NCI-H526 (cell line): ENCODE results near the gene FOSB.

Experiments used
- DNase-seq, 2 experiments: peaks; one replicate each; lab custom pipeline; 2025; lab: John Stamatoyannopoulos, UW

FOSB gene

DNA sequence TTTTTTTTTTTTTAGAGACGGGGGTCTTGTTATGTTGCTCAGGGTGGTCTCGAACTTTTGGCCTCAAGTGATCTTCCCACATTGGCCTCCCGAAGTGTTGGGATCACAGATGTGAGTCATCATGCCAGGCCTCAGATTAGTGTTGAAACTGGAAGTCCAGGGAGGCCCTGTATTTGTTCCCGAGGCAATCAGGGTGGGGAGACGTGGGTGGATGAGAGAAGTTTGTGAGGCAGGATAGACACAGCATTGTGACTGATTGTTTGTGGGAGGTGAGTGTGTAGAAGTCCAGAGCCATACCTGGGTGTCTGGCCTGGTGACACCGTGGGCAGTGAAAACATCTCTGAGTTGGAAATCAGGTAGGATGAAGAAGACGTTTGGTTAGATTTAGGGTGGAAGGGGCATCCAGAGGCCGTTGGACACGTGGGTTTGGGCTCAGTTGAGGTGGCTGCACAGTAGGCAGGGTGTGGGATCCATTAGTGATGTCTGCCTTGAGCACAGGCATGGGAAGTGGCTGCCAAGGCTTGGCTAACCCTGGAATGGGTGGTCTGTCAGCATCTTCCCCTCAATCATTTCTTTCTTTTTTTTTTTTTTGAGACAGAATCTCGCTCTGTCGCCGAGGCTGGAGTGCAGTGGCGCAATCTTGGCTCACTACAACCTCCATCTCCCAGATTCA is 16.6 kb downstream of the FOSB start:
- no peak for DNase-seq

DNA sequence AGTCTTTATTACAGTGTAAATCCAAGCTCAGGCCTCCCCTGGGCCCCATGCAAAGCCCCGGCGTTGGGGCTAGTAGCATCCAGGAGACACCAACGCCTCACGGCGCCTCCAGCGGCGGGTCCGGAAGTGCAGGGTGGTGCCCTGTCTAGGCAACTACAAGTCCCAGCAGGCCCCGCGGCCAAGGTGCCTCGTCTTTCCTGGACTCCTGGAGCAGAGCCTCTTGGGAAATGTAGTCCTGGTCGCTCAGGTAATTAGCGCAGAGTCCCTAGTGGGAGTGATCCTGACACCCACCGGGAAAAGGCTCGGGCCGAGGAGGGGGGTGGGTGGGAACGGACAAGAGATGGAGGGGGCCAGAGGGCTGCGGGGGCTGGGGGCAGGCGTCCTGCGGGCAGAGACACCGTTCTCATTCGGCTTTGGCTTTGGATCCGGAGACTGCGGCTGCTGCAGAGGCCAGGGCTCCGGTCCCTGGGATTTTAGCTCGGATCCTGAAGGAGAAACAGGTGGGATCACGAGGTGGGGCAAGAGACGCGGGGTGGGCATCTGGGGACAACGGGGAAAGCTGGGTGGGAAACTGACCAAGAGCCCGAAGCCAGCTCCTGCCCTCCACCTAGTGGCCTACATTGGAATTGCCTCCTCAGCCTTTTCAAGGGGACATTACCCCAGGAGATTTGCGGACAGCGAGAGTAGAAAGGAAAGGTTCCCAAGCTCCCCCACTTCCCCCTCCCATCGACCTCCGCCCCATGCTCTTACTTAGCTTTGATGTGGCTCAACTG is 17.7 kb downstream of the FOSB start:
- DNase-seq: peak; percentile 93 to 98

DNA sequence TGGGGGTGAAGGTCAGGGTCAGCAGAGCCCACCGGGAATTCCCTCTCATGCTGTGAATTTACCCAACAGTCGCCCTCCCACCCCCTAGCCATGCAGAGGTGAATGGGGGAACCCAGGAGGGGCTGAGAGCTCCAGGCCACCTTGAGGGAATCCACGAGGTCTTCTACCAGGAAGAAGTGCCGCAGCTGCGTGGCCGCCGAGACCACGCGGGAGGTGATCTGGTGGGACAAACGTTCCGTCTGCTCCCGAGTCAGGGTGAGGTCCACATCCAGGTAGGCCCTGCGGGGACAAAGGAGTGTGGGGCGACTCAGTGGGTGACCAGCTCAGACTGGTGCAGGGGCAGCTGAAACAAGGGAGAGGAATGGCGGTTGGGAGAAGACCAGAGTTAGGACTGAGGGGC is 20.9 kb downstream of the FOSB start:
- DNase-seq: no peak

DNA sequence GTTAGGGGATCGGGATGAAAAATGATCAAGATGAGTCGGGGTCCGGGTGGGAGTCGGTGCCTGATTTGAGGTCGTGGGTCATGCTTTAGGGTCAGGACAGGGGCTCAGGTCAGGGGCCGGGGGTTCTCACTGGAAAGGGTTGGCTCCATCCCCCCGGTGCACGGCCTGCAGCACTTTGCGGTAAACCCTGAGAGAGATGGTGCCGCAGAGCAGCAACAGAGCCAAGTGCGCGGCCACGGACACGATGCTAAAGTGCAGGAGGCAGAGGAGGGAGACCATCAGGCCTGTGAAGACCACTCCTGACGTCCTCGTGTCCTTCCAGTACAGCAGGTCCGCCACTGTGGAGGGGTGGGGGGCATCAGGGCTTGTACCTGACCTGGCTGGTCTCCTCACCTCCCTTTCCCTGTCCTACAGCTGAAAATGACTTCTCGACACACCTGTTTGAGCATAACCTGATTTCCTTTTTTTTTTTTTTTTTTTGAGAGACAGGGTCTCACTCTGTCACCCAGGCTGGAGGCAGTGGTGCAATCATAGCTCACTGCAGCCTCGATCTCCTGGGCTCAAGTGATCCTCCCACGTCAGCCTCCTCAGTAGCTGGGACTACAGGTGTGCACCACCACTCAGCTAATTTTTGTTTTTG is 21.5 kb downstream of the FOSB start:
- no peak for DNase-seq

DNA sequence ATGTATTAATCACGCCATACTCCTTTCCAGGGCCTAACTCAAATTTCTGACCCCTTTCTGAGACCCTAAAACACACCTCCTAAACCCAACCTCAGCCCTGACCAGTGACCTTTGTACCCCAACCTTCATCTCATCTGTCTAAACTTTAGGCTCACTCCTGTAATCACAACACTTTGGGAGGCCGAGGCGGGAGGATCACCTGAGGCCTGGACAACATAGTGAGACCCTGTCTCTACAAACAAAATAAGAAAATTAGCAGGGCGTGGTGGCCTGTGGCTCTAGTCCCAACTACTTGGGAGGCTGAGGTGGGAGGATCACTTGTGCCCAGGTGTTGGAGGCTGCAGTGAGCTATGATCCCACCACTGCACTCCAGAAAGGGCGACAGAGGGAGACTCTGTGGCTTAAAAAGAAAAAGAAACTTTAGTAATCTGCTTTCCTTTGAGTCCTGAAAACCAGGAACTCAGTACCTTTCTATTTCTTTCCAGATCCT is 24.4 kb downstream of the FOSB start:
- DNase-seq: no peak

DNA sequence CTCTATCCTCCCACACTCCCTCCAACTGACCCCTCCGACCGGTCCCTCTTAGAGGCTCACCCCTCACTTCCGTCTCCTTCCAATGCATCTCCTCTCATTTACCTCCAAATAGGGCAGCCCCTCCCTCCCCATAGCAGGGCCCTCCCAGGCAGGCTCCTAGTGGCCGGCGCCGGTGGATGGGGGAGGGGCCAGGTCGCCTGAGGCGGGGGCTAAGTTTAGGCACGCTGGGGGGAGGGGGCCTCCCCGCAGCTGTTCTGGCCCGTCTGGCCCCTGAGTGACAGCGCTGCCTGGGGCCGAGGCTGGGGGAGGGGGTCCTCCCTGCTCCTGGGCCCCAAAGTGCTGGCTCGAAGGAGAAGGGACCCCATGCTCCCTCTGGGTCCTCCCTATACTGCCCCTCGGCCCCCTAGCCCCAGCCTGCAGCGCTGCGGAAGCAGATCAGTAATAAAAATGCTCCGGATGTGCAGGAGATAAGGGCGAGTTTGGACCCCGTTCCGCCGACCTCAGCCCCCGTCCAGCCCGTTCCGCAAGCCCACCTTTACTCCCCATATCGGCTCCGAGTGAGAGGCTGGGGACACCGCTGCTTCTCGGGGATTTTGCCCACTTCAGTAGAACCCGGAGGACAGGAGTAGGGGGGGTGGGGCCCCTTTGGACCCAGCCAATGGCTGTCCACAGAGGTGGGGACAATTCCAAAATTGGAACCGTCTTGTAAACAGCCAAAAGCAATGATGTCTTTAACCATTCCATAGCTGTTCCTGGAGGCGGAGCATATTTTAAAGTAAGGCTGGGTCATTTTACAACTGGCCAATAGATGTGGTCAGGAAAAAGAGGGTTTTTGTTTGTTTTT is 25.1 kb downstream of the FOSB start:
- DNase-seq: no peak

- no peak for DNase-seq
Observed at GRCh38 chr19:45494261-45494916, 26.6 kb downstream of the FOSB start.

DNA sequence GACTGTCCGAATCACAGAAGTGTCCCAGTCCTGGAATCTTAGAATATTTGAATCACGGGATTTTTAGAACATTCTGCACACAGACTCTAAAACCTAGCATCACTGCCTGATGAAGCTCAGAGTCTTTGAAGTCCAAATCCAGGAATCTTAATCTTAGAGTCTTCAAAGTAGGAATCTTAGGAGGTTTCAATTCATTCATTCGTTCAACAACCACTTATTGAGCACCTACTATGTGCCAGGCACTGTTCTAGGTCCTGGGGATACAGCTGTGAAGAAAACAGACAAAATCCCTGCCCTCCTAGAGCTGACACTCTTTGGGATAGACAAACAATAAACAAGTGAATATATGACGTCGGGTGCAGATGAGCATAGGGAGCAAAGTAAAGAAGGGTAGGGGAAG is 27.4 kb downstream of the FOSB start:
- DNase-seq: no peak

DNA sequence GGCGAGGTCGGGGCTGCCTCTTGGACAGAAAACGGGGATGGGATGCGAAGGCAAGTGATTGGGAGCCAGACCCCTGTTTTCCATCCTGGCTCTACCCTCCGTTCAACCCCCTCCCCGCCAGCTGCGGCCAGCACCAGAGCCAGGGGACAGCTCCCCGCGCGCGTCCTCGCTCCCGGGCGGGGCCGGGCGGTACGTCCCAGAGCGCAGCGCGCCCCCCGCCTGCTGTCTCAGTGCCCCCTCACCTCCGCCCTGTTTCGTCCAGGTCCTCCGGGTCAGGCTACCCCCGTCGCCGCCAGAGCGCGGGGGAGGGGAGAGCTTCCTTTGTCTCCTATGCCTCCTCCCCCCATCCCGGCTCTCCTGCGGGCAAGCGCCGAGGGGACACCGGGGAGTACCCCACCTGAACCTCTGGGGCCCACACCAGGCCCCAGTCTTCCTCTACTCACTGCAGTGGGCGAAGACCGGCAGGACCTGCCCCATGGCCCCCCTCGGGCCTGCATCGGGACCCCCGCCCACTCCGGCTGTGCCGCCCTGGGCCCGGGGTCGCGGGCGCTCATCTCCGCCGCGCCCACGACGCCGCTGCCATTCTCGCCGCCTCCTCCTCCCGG is 28.7 kb downstream of the FOSB start:
- DNase-seq: peak; percentile 33 to 57

GRCh38 chr19:45497791-45498190 is 30.0 kb downstream of the FOSB start:
- DNase-seq: peak in 1 of 2 experiments; percentile 21

DNA sequence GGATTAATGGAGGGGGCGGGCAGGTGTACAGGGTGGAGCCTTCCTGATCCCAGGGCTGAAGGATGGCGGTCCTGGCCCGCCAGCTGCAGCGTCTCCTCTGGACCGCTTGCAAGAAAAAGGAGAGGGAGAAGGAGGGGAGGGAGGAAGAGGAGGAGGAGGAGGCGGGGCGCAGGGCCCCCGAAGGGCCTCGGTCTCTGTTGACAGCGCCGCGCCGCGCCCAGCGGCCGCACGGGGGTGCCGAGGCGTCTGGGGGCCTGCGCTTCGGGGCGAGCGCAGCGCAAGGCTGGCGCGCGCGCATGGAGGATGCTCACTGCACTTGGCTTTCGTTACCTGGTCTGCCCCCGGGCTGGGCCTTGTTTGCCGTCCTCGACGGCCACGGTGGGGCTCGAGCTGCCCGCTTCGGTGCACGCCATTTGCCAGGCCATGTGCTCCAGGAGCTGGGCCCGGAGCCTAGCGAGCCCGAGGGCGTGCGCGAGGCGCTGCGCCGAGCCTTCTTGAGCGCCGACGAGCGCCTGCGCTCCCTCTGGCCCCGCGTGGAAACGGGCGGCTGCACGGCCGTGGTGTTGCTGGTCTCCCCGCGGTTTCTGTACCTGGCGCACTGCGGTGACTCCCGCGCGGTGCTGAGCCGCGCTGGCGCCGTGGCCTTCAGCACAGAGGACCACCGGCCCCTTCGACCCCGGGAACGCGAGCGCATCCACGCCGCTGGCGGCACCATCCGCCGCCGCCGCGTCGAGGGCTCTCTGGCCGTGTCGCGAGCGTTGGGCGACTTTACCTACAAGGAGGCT is 30.8 kb downstream of the FOSB start, which contains the start of gene PPM1N:
PPM1N (plus strand) TSS at position 33 of the 785 bp plus-strand sequence; CDS start at position 63, 30 bp downstream.
- DNase-seq: peak in 1 of 2 experiments; percentile 49

DNA sequence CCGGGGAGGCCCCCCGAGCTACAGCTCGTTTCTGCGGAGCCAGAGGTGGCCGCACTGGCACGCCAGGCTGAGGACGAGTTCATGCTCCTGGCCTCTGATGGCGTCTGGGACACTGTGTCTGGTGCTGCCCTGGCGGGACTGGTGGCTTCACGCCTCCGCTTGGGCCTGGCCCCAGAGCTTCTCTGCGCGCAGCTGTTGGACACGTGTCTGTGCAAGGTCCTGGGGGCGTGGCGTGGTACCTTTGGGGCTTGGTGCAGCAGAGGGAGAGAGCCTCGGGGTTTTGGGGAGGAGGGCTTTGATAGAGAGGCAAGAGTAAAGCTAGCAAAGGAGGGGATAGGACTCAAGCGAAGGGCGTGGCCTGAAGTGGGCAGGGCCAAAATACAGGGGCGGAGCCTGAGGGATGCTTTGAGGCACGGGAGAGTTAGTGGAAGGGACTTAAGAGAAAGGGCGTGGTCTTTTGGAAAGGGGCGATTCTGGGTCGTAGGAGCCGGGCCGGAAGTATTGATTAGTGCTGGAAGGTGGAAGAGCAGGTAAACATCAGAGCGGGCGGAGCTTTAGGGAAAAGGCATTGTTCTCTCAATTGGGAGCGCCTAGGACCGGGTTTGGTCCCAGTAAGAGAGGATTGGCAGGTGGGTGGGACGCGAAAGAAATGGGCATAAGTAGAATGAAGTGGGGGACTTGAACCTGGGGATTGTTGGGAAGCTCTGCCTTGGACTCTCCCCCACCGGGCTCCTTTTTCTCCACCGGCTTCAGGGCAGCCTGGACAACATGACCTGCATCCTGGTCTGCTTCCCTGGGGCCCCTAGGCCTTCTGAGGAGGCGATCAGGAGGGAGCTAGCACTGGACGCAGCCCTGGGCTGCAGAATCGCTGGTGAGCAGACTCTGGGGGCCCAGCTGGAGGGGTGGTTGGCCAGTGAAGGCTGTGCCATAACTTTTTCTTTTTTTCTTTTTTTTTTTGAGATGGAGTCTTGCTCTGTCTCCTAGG is 31.7 kb downstream of the FOSB start:
- peak; percentile 73 to 87 for DNase-seq

- no peak for DNase-seq
Observed at GRCh38 chr19:45500918-45501729, 33.3 kb downstream of the FOSB start.

- DNase-seq: no peak
Observed at GRCh38 chr19:45501730-45502014, 33.9 kb downstream of the FOSB start.

GRCh38 chr19:45502111-45502510 is 34.3 kb downstream of the FOSB start:
- no peak for DNase-seq

DNA sequence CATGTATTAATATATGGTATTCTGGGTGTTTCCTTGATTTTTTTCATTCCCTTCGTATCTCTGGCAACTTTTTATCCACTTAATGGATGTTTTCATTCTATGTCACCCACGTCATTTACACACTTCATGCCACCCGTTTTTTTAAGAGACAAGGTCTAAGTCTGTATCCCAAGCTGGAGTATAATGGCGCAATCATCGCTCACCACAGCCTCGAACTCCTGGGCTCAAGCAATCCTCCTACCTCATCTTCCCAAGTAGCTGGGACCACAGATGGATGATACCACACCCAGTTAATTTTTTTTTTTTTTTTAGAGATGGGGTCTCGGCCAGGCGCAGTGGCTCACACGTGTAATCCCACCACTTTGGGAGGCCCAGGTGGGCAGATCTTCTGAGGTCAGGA is 36.1 kb downstream of the FOSB start:
- DNase-seq: no peak

DNA sequence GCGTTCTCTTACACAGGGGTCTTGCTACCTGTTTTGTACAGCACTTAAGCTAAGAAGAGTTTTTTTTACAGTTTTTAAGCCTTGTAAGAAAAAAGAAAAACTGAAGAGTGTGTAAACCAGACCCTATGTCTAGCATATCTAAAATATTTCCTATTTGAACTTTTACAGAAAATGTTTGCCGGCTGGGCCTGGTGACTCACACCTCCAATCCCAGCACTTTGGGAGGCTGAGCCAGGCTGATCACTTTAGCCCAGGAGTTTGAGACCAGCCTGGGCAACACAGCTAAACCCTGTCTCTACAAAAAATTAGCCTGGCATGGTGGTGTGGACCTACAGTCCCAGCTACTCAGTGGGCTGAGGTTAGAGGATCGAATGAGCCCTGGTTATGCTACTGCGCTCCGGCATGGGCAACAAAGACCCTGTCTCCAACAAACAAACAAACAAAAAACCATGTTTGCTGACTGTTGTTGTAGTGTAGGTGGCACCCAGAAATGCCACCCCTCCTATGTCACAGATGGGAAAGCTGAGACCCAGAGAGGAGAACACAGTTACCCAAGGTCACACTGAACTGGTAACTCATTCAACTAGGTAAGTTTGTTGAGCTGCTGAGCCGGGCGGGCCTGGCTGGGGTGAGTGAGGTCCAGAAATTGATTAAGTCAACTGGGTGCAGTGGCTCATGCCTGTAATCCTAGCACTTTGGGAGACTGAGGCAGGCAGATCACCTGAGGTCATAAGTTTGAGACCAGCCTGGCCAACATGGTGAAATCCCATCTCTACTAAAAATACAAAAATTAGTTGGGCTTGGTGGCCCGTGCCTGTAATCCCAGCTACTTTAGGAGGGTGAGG is 37.6 kb downstream of the FOSB start:
- no peak for DNase-seq

DNA sequence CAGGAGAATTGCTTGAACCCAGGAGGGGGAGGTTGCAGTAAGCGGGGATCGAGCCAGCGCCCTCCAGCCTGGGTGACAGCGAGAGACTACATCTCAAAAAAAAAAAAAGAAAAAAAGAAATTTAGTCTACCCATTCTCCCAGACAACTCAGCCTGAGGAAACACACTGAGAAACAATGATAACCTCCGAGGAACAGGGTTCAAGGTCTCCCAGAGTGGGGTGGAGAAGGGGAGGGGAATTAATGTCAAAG is 38.1 kb downstream of the FOSB start:
- no peak for DNase-seq
